WTC11 (cell line): ENCODE results near the gene DAPK1. TPM values are rescaled to one million over a fixed set of nuclear protein-coding genes. Genes with fewer than 3 reads are reported as not detected.

Experiments used
- ATAC-seq: fragments of 200-7000 bp; cut with Tn5 transposase; 2 replicates; pipeline ENCODE4 v1.10.0; 2021; ENCODE audit warnings: mild to moderate bottlenecking, moderate library complexity
- CTCF ChIA-PET: fragments of 300-600 bp; sonication (Branson Sonifier 250); formaldehyde crosslinking; loops from one replicate; lab custom pipeline; 2021; ENCODE audit warnings: antibody characterized with exemption; lab: Charles Lee
- POLR2A ChIA-PET: fragments of 350-600 bp; sonication (Branson Sonifier 250); formaldehyde crosslinking; loops from one replicate; lab custom pipeline; 2021; ENCODE audit warnings: antibody characterized with exemption; lab: Charles Lee
- DNase-seq: peaks from one replicate; pipeline ENCODE4 v3.0.0; 2021; ENCODE audit warnings: low spot score
- H3K27ac Mint-ChIP-seq: 2 replicates; pipeline ENCODE4 v1.8.0; 2021; ENCODE audit warnings: mixed read lengths
- H3K27me3 Mint-ChIP-seq: 2 replicates; pipeline ENCODE4 v1.8.0; 2021; ENCODE audit warnings: low read depth, mild to moderate bottlenecking, moderate library complexity, mixed read lengths
- H3K36me3 Mint-ChIP-seq: 2 replicates; pipeline ENCODE4 v1.8.0; 2021; ENCODE audit warnings: mixed read lengths
- H3K4me1 Mint-ChIP-seq: 2 replicates; pipeline ENCODE4 v1.8.0; 2022; ENCODE audit warnings: mixed read lengths
- H3K4me3 Mint-ChIP-seq: 2 replicates; pipeline ENCODE4 v1.8.0; 2021; ENCODE audit warnings: mild to moderate bottlenecking, moderate library complexity, mixed read lengths
- H3K9me3 Mint-ChIP-seq: 2 replicates; pipeline ENCODE4 v1.8.0; 2021; ENCODE audit warnings: mixed read lengths
- AFF4 ChIP-seq: sonication (generic); formaldehyde crosslinking; IDR thresholded peaks from 2 replicates; pipeline ENCODE4 v1.8.1; 2023; ENCODE audit warnings: mild to moderate bottlenecking, missing genetic modification reagents, borderline replicate concordance
- ATF2 ChIP-seq: sonication (generic); formaldehyde crosslinking; IDR thresholded peaks from 2 replicates; pipeline ENCODE4 v1.8.1; 2022; ENCODE audit warnings: low read depth, missing genetic modification reagents, borderline replicate concordance
- ATF6 ChIP-seq: sonication (generic); formaldehyde crosslinking; IDR thresholded peaks from 2 replicates; pipeline ENCODE4 v1.8.1; 2023; ENCODE audit warnings: mild to moderate bottlenecking, missing genetic modification reagents
- E2F4 ChIP-seq: sonication (generic); formaldehyde crosslinking; IDR thresholded peaks from 2 replicates; pipeline ENCODE4 v1.8.1; 2022; ENCODE audit warnings: low read depth, mild to moderate bottlenecking, moderate library complexity, missing genetic modification reagents, borderline replicate concordance
- E2F5 ChIP-seq: sonication (generic); formaldehyde crosslinking; IDR thresholded peaks from 2 replicates; pipeline ENCODE4 v1.8.1; 2022; ENCODE audit warnings: mild to moderate bottlenecking, moderate library complexity, missing genetic modification reagents
- EMX1 ChIP-seq: fragments of 250-450 bp; sonication (Bioruptor Pico); IDR thresholded peaks from 2 replicates; pipeline ENCODE4 v1.8.0; 2021; ENCODE audit warnings: mild to moderate bottlenecking
- HMGXB4 ChIP-seq: sonication (generic); formaldehyde crosslinking; IDR thresholded peaks from 2 replicates; pipeline ENCODE4 v1.8.1; 2023; ENCODE audit warnings: mild to moderate bottlenecking, moderate library complexity, missing genetic modification reagents
- KAT7 ChIP-seq: sonication (generic); formaldehyde crosslinking; IDR thresholded peaks from 2 replicates; pipeline ENCODE4 v1.8.1; 2023; ENCODE audit warnings: missing genetic modification reagents, mild to moderate bottlenecking, borderline replicate concordance
- MAX ChIP-seq: sonication (generic); formaldehyde crosslinking; IDR thresholded peaks from 2 replicates; pipeline ENCODE4 v1.8.0; 2022; ENCODE audit warnings: mild to moderate bottlenecking, missing genetic modification reagents
- MLX ChIP-seq: sonication (generic); formaldehyde crosslinking; IDR thresholded peaks from 2 replicates; pipeline ENCODE4 v1.8.1; 2023; ENCODE audit warnings: mild to moderate bottlenecking, missing genetic modification reagents, moderate library complexity
- NFATC4 ChIP-seq: fragments of 250-450 bp; sonication (Bioruptor Pico); IDR thresholded peaks from 2 replicates; pipeline ENCODE4 v1.9.0; 2021; ENCODE audit warnings: mild to moderate bottlenecking
- TCF7 ChIP-seq: sonication (generic); formaldehyde crosslinking; IDR thresholded peaks from 2 replicates; pipeline ENCODE4 v1.8.0; 2022; ENCODE audit warnings: mild to moderate bottlenecking, low read depth, missing genetic modification reagents, moderate library complexity
- TP53 ChIP-seq: sonication (generic); formaldehyde crosslinking; IDR thresholded peaks from 2 replicates; pipeline ENCODE4 v1.8.1; 2023; ENCODE audit warnings: mild to moderate bottlenecking, missing genetic modification reagents
- ZBTB43 ChIP-seq: sonication (generic); formaldehyde crosslinking; IDR thresholded peaks from 2 replicates; pipeline ENCODE4 v1.8.1; 2023; ENCODE audit warnings: mild to moderate bottlenecking, missing genetic modification reagents
- ZNF232 ChIP-seq: sonication (generic); formaldehyde crosslinking; IDR thresholded peaks from 2 replicates; pipeline ENCODE4 v1.8.0; 2022; ENCODE audit warnings: mild to moderate bottlenecking, missing genetic modification reagents
- ZNF317 ChIP-seq: sonication (generic); formaldehyde crosslinking; IDR thresholded peaks from 2 replicates; pipeline ENCODE4 v1.8.1; 2023; ENCODE audit warnings: low read depth, mild to moderate bottlenecking, moderate library complexity, missing genetic modification reagents, borderline replicate concordance
- ZNF423 ChIP-seq: fragments of 250-450 bp; sonication (Bioruptor Pico); IDR thresholded peaks from 2 replicates; pipeline ENCODE4 v2.1.2; 2022; ENCODE audit warnings: mild to moderate bottlenecking, moderate library complexity
- ZNF512 ChIP-seq: sonication (generic); formaldehyde crosslinking; IDR thresholded peaks from 2 replicates; pipeline ENCODE4 v1.8.1; 2022; ENCODE audit warnings: missing genetic modification reagents, borderline replicate concordance
- total RNA-seq: library from RNA; stranded (reverse); gene quantifications from 3 replicates; pipeline ENCODE4 v1.2.3, GENCODE V29; 2021

DAPK1 gene
- total RNA-seq, 1 experiment from 2014 or later, result 129 TPM

GRCh38 chr9:87546704-87547103 is 49.0 kb downstream of the DAPK1 start (continued):
- TF ChIP-seq ZBTB43 (no peak), ATF2 (CRISPR knock-in tag) (no peak), ZNF317 (CRISPR knock-in tag) (no peak), MLX (CRISPR knock-in tag) (no peak), ZNF512 (CRISPR knock-in tag) (no peak), ZNF232 (CRISPR knock-in tag) (no peak), TCF7 (CRISPR knock-in tag) (no peak)

- peak; percentile 80 for ATAC-seq
- H3K9me3 Mint-ChIP-seq, result peaks cover 3% of the 10 kb centered on the region
- no peak overlapping the region for H3K4me3 Mint-ChIP-seq
- peaks cover 47% of the 10 kb centered on the region for H3K4me1 Mint-ChIP-seq
- peaks cover 14% of the 10 kb centered on the region for H3K36me3 Mint-ChIP-seq
- 0 out of 2 replicates have a peak overlapping the region, but pooled peaks have one; percentile 26 for H3K27ac Mint-ChIP-seq
- ChIA-PET CTCF (no interaction called here), POLR2A (interaction anchor here (0.7 kb wide), 1 partner anchor 117 kb away, joined by 3 read pairs; no protein-coding TSS in a partner anchor)
- no peaks in the 10 kb centered on the region for H3K27me3 Mint-ChIP-seq
- DNase-seq, result no peak
- TF ChIP-seq ZNF423 (CRISPR knock-in tag), result no peak
- TF ChIP-seq AFF4, result no peak
- TF ChIP-seq TP53, result no peak
- no peak for TF ChIP-seq EMX1 (CRISPR knock-in tag)
- TF ChIP-seq E2F5 (CRISPR knock-in tag), result no peak
- TF ChIP-seq ZBTB43, result no peak
- no peak for TF ChIP-seq HMGXB4
- TF ChIP-seq E2F4 (CRISPR knock-in tag), result no peak
- no peak for TF ChIP-seq ATF6 (CRISPR knock-in tag)
- no peak for TF ChIP-seq KAT7 (CRISPR knock-in tag)
- TF ChIP-seq NFATC4 (CRISPR knock-in tag), result no peak
- no peak for TF ChIP-seq MAX (CRISPR knock-in tag)
Measured at GRCh38 chr9:87547671-87548081, 50.0 kb downstream of the DAPK1 start.
